HCT116 (cell line): ENCODE measurements around the gene SLC38A9. TPM values are rescaled to one million over a fixed set of nuclear protein-coding genes. Genes with fewer than 3 reads are reported as not detected.

ENCODE experiments used
- ATAC-seq: fragments of 200-7000 bp; cut with Tn5 transposase; 2 replicates; pipeline ENCODE4 v1.9.1; 2020; ENCODE audit warnings: mild to moderate bottlenecking, moderate library complexity
- BruUV-seq: library from RNA; stranded (reverse); fragments of 400-500 nt; replicated peaks from 2 replicates; lab custom pipeline; 2021; lab: Mats Ljungman, UMichigan
- CTCF ChIA-PET: fragments of 300-600 bp; sonication (Branson Sonifier 250); formaldehyde crosslinking; loops from one replicate; lab custom pipeline; 2021; ENCODE audit warnings: antibody characterized with exemption; lab: Charles Lee
- POLR2A ChIA-PET: fragments of 300-600, 350-600 bp; sonication (Branson Sonifier 250); formaldehyde crosslinking; loops from one replicate; lab custom pipeline; 2021; ENCODE audit warnings: antibody characterized with exemption; lab: Charles Lee
- RAD21 ChIA-PET, 2 experiments: fragments of 300-600 bp; sonication (Branson Sonifier 250); formaldehyde crosslinking; loops; one replicate each; lab custom pipeline; 2023; ENCODE audit warnings: low total read pairs in 2 of 2; ENCODE audit not compliant: uncharacterized antibody in 2 of 2, unreplicated experiment in 2 of 2, low non-redundant PET in 1 of 2; lab: Charles Lee
- DNase-seq: peaks from one replicate; pipeline ENCODE4 v3.0.0-alpha.2; 2010; ENCODE audit warnings: low read depth, low spot score
- H2AFZ ChIP-seq: fragments of 200-600 bp; shearing (Covaris generic), sonication (generic); 2 replicates; pipeline ENCODE4 v1.6.1; 2017; ENCODE audit warnings: low read depth, mixed run types, mixed read lengths, antibody characterized with exemption, low read length; ENCODE audit not compliant: poor library complexity, severe bottlenecking
- H3K27ac ChIP-seq: 2 replicates; pipeline ENCODE4 v1.5.1; 2012; ENCODE audit warnings: low read depth, low read length
- H3K27me3 ChIP-seq: fragments of 200-600 bp; sonication (generic); 2 replicates; pipeline ENCODE4 v1.6.1; 2016; ENCODE audit warnings: mixed run types, low read length, mixed read lengths; ENCODE audit not compliant: insufficient read depth
- H3K36me3 ChIP-seq, 2 experiments: fragments of 200-500 bp in 1 of 2; fragments of 200-600 bp in 1 of 2; sonication (Bioruptor generic) in 1 of 2; sonication (generic) in 1 of 2; 2 replicates each; pipeline versions ENCODE4 v1.5.1 to v1.6.1; 2014 to 2016; ENCODE audit warnings: low read length in 2 of 2, inconsistent platforms in 1 of 2, mixed read lengths in 1 of 2, mixed run types in 1 of 2; ENCODE audit not compliant: insufficient read depth in 2 of 2, control insufficient read depth in 1 of 2
- H3K4me1 ChIP-seq, 2 experiments: fragments of 200-600 bp in 1 of 2; sonication (generic) in 1 of 2; 2 replicates each; pipeline versions ENCODE4 v1.5.1 to v1.6.1; 2012 to 2017; ENCODE audit warnings: low read length in 2 of 2, inconsistent platforms in 1 of 2, mild to moderate bottlenecking in 1 of 2, mixed read lengths in 1 of 2, mixed run types in 1 of 2, moderate library complexity in 1 of 2; ENCODE audit not compliant: insufficient read depth in 2 of 2, control insufficient read depth in 1 of 2
- H3K4me2 ChIP-seq: fragments of 200-600 bp; sonication (generic); 2 replicates; pipeline ENCODE4 v1.6.1; 2017; ENCODE audit warnings: mixed run types, low read length, mixed read lengths
- H3K4me3 ChIP-seq, 2 experiments: fragments of 200-600 bp in 1 of 2; sonication (generic) in 1 of 2; replicated peaks in 1 of 2; 2 replicates each; pipeline ENCODE4 v1.5.1; 2011 to 2016; ENCODE audit warnings: low read length in 2 of 2, control low read depth in 1 of 2, low read depth in 1 of 2, mild to moderate bottlenecking in 1 of 2, mixed read lengths in 1 of 2, mixed run types in 1 of 2
- H3K79me2 ChIP-seq: fragments of 200-600 bp; sonication (generic); 2 replicates; pipeline ENCODE4 v1.6.1; 2017; ENCODE audit warnings: mild to moderate bottlenecking, mixed run types, low read length, moderate library complexity, mixed read lengths; ENCODE audit not compliant: insufficient read depth
- H3K9ac ChIP-seq: fragments of 200-600 bp; sonication (generic); 2 replicates; pipeline ENCODE4 v1.6.1; 2016; ENCODE audit warnings: low read length, mixed read lengths
- H3K9me2 ChIP-seq: fragments of 200-600 bp; sonication (generic), shearing (Covaris generic); 2 replicates; pipeline ENCODE4 v1.6.1; 2017; ENCODE audit warnings: mixed run types, mild to moderate bottlenecking, moderate library complexity; ENCODE audit not compliant: insufficient read depth
- H3K9me3 ChIP-seq, 2 experiments: fragments of 200-500 bp in 1 of 2; fragments of 200-600 bp in 1 of 2; sonication (Bioruptor generic) in 1 of 2; sonication (generic) in 1 of 2; 2 replicates each; pipeline ENCODE4 v1.6.1; 2014 to 2017; ENCODE audit warnings: low read length in 2 of 2, mixed read lengths in 2 of 2, inconsistent platforms in 1 of 2, low read depth in 1 of 2, mild to moderate bottlenecking in 1 of 2, mixed run types in 1 of 2, moderate library complexity in 1 of 2; ENCODE audit not compliant: control insufficient read depth in 1 of 2, insufficient read depth in 1 of 2
- H4K20me1 ChIP-seq: fragments of 200-600 bp; sonication (generic), shearing (Covaris generic); 2 replicates; pipeline ENCODE4 v1.6.1; 2017; ENCODE audit warnings: mixed run types, mild to moderate bottlenecking, moderate library complexity; ENCODE audit not compliant: insufficient read depth
- CBX3 ChIP-seq: IDR thresholded peaks from 2 replicates; pipeline ENCODE4 v1.6.1; 2012; ENCODE audit warnings: low read depth
- EGR1 ChIP-seq: IDR thresholded peaks from 2 replicates; pipeline ENCODE4 v1.6.1; 2012; ENCODE audit warnings: low read depth
- EZH2phosphoT487 ChIP-seq: fragments of 200-600 bp; IDR thresholded peaks from 2 replicates; pipeline ENCODE4 v1.6.1; 2018; ENCODE audit warnings: antibody characterized with exemption, borderline replicate concordance
- FOSL1 ChIP-seq: IDR thresholded peaks from 2 replicates; pipeline ENCODE4 v1.6.1; 2012; ENCODE audit warnings: low read depth
- JUND ChIP-seq: IDR thresholded peaks from 2 replicates; pipeline ENCODE4 v1.6.1; 2012
- MAX ChIP-seq: IDR thresholded peaks from 2 replicates; pipeline ENCODE4 v1.6.1; 2012
- POLR2AphosphoS5 ChIP-seq: IDR thresholded peaks from 2 replicates; pipeline ENCODE4 v1.6.1; 2011; ENCODE audit warnings: mild to moderate bottlenecking, low read depth, low read length, moderate library complexity
- RAD21 ChIP-seq: IDR thresholded peaks from 2 replicates; pipeline ENCODE4 v1.6.1; 2012; ENCODE audit warnings: low read depth, mild to moderate bottlenecking
- SRF ChIP-seq: IDR thresholded peaks from 2 replicates; pipeline ENCODE4 v1.6.1; 2012; ENCODE audit warnings: low read depth
- TCF7L2 ChIP-seq: IDR thresholded peaks from 2 replicates; pipeline ENCODE4 v1.7.0; 2011; ENCODE audit warnings: borderline replicate concordance, inconsistent platforms; ENCODE audit not compliant: insufficient read depth, insufficient read length; ENCODE audit errors: extremely low read depth
- YY1 ChIP-seq: IDR thresholded peaks from 2 replicates; pipeline ENCODE4 v1.6.1; 2011; ENCODE audit warnings: low read length, low read depth, moderate library complexity, mild to moderate bottlenecking; ENCODE audit not compliant: insufficient replicate concordance; ENCODE audit errors: extremely low read depth
- ZBTB33 ChIP-seq: IDR thresholded peaks from 2 replicates; pipeline ENCODE4 v1.6.1; 2011; ENCODE audit warnings: mild to moderate bottlenecking, low read length, moderate library complexity; ENCODE audit not compliant: insufficient replicate concordance; ENCODE audit errors: extremely low read depth
- ZFX ChIP-seq: fragments of 450-650 bp; IDR thresholded peaks from 2 replicates; pipeline ENCODE4 v1.6.1; 2017
- intact Hi-C: fragments of 100-400 bp; cut with micrococcal nuclease; formaldehyde crosslinking; loops from 2 replicates; pipeline ENCODE4 v1.10.0; 2022
- total RNA-seq: library from RNA; stranded (reverse); gene quantifications from one replicate; pipeline ENCODE4 v1.2.1, GENCODE V29; 2021; ENCODE audit not compliant: unreplicated experiment

Gene SLC38A9
- total RNA-seq, 1 experiment from 2014 or later, result 12.6 TPM

DNA sequence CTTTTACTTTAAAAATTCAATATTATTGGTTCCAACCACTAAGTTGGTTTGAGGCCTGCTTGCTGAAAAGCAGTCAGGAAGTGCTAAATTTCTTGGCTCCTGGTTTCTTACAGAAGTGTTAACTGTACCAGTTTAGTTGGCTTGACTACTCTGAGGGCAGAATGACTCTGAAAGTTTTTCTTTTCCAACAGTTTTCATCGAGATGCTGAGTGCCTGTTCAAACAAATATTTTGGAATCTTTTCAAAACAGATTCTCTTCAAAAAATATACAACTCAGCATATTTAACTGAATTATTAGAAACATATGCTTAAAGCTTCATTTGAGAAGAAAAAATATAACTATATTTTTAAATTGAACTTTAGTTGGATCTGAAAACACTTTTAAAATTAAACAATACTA is 37.0 kb downstream of the SLC38A9 start:
- Histone ChIP-seq H3K4me1 (no peaks in the 10 kb centered on the region), H3K36me3 (no peaks in the 10 kb centered on the region), H3K9me2 (no peaks in the 10 kb centered on the region; the same call in 1 of the 2 replicates), H2AFZ (no peak overlapping the region), H3K4me2 (no peak overlapping the region), H3K79me2 (no peaks in the 10 kb centered on the region), H3K27me3 (no peaks in the 10 kb centered on the region), H3K27ac (no peak overlapping the region), H3K9me3 (no peaks in the 10 kb centered on the region), H4K20me1 (no peaks in the 10 kb centered on the region), H3K4me3 (no peak overlapping the region), H3K9ac (no peak overlapping the region)
- intact Hi-C loops, result no loop called here
- no peak for DNase-seq
- ChIA-PET RAD21 (no interaction called here), POLR2A (no interaction called here), CTCF (no interaction called here)
- BruUV-seq, result no TSS peak
- no peak for ATAC-seq
- TF ChIP-seq RAD21, result no peak
- TF ChIP-seq ZBTB33, result no peak
- no peak for TF ChIP-seq TCF7L2
- no peak for TF ChIP-seq YY1
- TF ChIP-seq MAX, result no peak
- TF ChIP-seq EZH2phosphoT487, result no peak
- TF ChIP-seq ZFX, result no peak
- no peak for TF ChIP-seq POLR2AphosphoS5
- TF ChIP-seq SRF, result no peak
- no peak for TF ChIP-seq JUND
- TF ChIP-seq FOSL1, result no peak
- TF ChIP-seq EGR1, result no peak
- TF ChIP-seq CBX3, result no peak
- TF ChIP-seq, all 23 proteins: peak for 0
